A673 (cell line): ENCODE data around the gene CPA4. TPM values are rescaled to one million over a fixed set of nuclear protein-coding genes. Genes with fewer than 3 reads are reported as not detected.

Experiments
- BruUV-seq: library from RNA; stranded (reverse); fragments of 400-500 nt; replicated peaks from 2 replicates; lab custom pipeline; 2021; lab: Mats Ljungman, UMichigan
- CTCF ChIA-PET: fragments of 300-600 bp; sonication (Branson Sonifier 250); formaldehyde crosslinking; loops from one replicate; lab custom pipeline; 2022; ENCODE audit warnings: antibody characterized with exemption; lab: Charles Lee
- POLR2A ChIA-PET: fragments of 300-600 bp; sonication (Branson Sonifier 250); formaldehyde crosslinking; loops from one replicate; lab custom pipeline; 2022; ENCODE audit warnings: antibody characterized with exemption; ENCODE audit not compliant: low non-redundant PET; lab: Charles Lee
- DNase-seq: peaks from one replicate; pipeline ENCODE4 v3.0.0-alpha.2; 2015; ENCODE audit warnings: low spot score
- H3K27ac ChIP-seq: fragments of 200-600 bp; sonication (generic); 2 replicates; pipeline ENCODE4 v1.5.1; 2016; ENCODE audit warnings: mixed run types, low read depth, mild to moderate bottlenecking, mixed read lengths, antibody characterized with exemption, low read length; ENCODE audit not compliant: poor library complexity, severe bottlenecking
- H3K27me3 ChIP-seq: fragments of 200-600 bp; sonication (generic); replicated peaks from 2 replicates; pipeline ENCODE4 v1.6.1; 2017; ENCODE audit warnings: mixed run types, low read depth, mild to moderate bottlenecking, mixed read lengths, antibody characterized with exemption, low read length; ENCODE audit not compliant: insufficient read depth, poor library complexity
- H3K36me3 ChIP-seq: fragments of 200-600 bp; sonication (generic); 2 replicates; pipeline ENCODE4 v1.6.1; 2016; ENCODE audit warnings: mixed run types, mild to moderate bottlenecking, mixed read lengths, antibody characterized with exemption, low read length; ENCODE audit not compliant: insufficient read depth, poor library complexity, severe bottlenecking
- H3K4me1 ChIP-seq: fragments of 200-600 bp; sonication (generic); 2 replicates; pipeline ENCODE4 v1.6.1; 2017; ENCODE audit warnings: mixed run types, mild to moderate bottlenecking, mixed read lengths, antibody characterized with exemption, low read length; ENCODE audit not compliant: insufficient read depth, poor library complexity, severe bottlenecking
- H3K4me3 ChIP-seq: fragments of 200-600 bp; sonication (generic); 2 replicates; pipeline ENCODE4 v1.5.1; 2016; ENCODE audit warnings: low read depth, mixed run types, mild to moderate bottlenecking, mixed read lengths, low read length; ENCODE audit not compliant: poor library complexity, severe bottlenecking
- H3K9me3 ChIP-seq: fragments of 200-600 bp; sonication (generic); 2 replicates; pipeline ENCODE4 v1.6.1; 2016; ENCODE audit warnings: mixed run types, low read depth, mild to moderate bottlenecking, mixed read lengths, antibody characterized with exemption, low read length; ENCODE audit not compliant: poor library complexity, severe bottlenecking
- EZH2 ChIP-seq: fragments of 200-600 bp; sonication (generic); IDR thresholded peaks from 2 replicates; pipeline ENCODE4 v1.6.1; 2017; ENCODE audit warnings: borderline replicate concordance, low read depth, mild to moderate bottlenecking, mixed read lengths, antibody characterized with exemption, low read length; ENCODE audit not compliant: poor library complexity, severe bottlenecking
- intact Hi-C: fragments of 100-400 bp; cut with micrococcal nuclease; formaldehyde crosslinking; loops from one replicate; pipeline ENCODE4 v1.10.0; 2022; ENCODE audit not compliant: unreplicated experiment
- total RNA-seq: library from RNA; stranded (reverse); gene quantifications from 2 replicates; pipeline ENCODE4 v1.2.3, GENCODE V29; 2021
- TF ChIP-seq, protein P1 (sequence below): fragments of 300-800, 200-600 bp; sonication (generic); conservative IDR thresholded peaks from 2 replicates; pipeline ENCODE4 v1.5.1; 2017; ENCODE audit warnings: low read depth, mild to moderate bottlenecking, antibody characterized with exemption, low read length, moderate library complexity, mixed read lengths

CPA4 gene
- total RNA-seq, 1 experiment from 2014 or later, result not detected

DNA sequence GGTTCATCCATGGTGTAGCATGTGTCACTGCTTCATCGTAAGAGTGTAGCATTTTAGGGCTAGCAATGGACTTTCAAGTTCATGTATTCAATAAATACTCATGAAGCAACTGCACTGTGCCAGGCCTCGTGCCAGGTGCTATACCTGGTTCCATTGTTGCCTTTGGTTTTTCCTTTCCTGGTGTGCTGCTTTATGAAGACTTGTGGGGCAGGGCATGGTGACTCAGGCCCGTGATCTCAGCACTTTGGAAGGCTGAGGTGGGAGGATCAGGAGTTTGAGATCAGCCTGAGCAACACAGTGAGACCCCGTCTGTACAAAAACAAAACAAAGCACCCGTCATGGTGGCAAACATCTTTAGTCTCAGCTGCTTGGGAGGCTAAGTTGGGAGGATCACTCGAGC, 2.2 kb upstream of the CPA4 start:
- TF ChIP-seq, protein P1, sequence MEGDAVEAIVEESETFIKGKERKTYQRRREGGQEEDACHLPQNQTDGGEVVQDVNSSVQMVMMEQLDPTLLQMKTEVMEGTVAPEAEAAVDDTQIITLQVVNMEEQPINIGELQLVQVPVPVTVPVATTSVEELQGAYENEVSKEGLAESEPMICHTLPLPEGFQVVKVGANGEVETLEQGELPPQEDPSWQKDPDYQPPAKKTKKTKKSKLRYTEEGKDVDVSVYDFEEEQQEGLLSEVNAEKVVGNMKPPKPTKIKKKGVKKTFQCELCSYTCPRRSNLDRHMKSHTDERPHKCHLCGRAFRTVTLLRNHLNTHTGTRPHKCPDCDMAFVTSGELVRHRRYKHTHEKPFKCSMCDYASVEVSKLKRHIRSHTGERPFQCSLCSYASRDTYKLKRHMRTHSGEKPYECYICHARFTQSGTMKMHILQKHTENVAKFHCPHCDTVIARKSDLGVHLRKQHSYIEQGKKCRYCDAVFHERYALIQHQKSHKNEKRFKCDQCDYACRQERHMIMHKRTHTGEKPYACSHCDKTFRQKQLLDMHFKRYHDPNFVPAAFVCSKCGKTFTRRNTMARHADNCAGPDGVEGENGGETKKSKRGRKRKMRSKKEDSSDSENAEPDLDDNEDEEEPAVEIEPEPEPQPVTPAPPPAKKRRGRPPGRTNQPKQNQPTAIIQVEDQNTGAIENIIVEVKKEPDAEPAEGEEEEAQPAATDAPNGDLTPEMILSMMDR, result no peak
- Histone ChIP-seq H3K27ac (no peak overlapping the region), H3K4me1 (no peaks in the 10 kb centered on the region), H3K36me3 (no peaks in the 10 kb centered on the region), H3K4me3 (no peak overlapping the region), H3K9me3 (no peaks in the 10 kb centered on the region), H3K27me3 (no peaks in the 10 kb centered on the region)
- ChIA-PET POLR2A (no interaction called here), CTCF (no interaction called here)
- no TSS peak for BruUV-seq
- no peak for DNase-seq
- intact Hi-C loops, result no loop called here

GRCh38 chr7:130293521-130293920, 560 bp downstream of the CPA4 start:
- H3K4me1 ChIP-seq, result no peaks in the 10 kb centered on the region
- H3K27ac ChIP-seq, result no peak overlapping the region
- ChIA-PET POLR2A (interaction anchor here (0.7 kb wide), 1 partner anchor 282 kb away, joined by 3 read pairs; no protein-coding TSS in a partner anchor), CTCF (no interaction called here)
- no peaks in the 10 kb centered on the region for H3K27me3 ChIP-seq
- intact Hi-C loops, result no loop called here
- TF ChIP-seq, protein P1, result no peak
- TF ChIP-seq EZH2, result no peak
- DNase-seq, result no peak
- H3K4me3 ChIP-seq, result no peak overlapping the region
- no TSS peak for BruUV-seq
- no peaks in the 10 kb centered on the region for H3K9me3 ChIP-seq
- H3K36me3 ChIP-seq, result no peaks in the 10 kb centered on the region

DNA sequence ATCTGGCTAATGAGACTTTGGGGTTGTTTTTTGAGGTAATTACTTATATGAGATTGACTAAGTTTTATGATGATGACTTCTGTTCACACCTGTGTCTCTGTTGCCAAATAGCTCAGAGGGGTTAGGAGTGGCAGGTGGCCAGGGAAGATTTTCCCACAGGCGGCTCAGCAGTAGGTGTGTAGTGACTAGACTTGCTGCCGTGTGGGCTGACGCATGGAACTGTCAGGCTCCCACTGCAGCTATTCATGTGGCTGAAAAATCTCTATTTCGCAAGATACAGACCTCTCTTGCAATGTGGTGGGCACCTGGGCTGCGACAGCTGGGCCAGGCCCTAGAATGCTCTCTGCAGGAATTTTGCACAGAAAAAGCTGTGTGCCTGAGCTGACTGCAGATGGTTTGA, 1.4 kb downstream of the CPA4 start:
- DNase-seq, result no peak
- intact Hi-C loops, result no loop called here
- CTCF ChIA-PET, result no interaction called here
- no TSS peak for BruUV-seq
- H3K9me3 ChIP-seq, result no peaks in the 10 kb centered on the region
- no peak overlapping the region for H3K27ac ChIP-seq
- H3K27me3 ChIP-seq, result no peaks in the 10 kb centered on the region
- no peak overlapping the region for H3K4me3 ChIP-seq
- no peak for TF ChIP-seq EZH2
- TF ChIP-seq, protein P1, result no peak
- no peaks in the 10 kb centered on the region for H3K4me1 ChIP-seq
- POLR2A ChIA-PET, result no interaction called here
- no peaks in the 10 kb centered on the region for H3K36me3 ChIP-seq
